ENCODE measurements around the gene ECT2. TPM values are rescaled to one million over a fixed set of nuclear protein-coding genes. Genes with fewer than 3 reads are reported as not detected.

The ECT2 gene
- total and polyA plus RNA-seq, 2 of the 8 experiments (the other 6 are each of a cell fraction or from before 2014, with no cell fraction given), result 19.5 to 88.7 TPM

- TF ChIP-seq HDAC2 (IDR thresholded peaks at IDR 0.05; ENCODE audit: borderline replicate concordance in 1 of 2, low read depth in 2 of 2, low read length in 2 of 2) (peak; percentile 14 to 52; a peak in 1 of 4 replicates), RFX5 (IDR thresholded peaks at IDR 0.05; ENCODE audit: borderline replicate concordance, low read depth, low read length) (no peak), CEBPB (IDR thresholded peaks at IDR 0.05; ENCODE audit: low read depth, low read length) (peak; percentile 95), EP300 (IDR thresholded peaks at IDR 0.05; ENCODE audit: borderline replicate concordance in 1 of 2, low read depth in 2 of 2, low read length in 2 of 2) (0 out of 3 replicates have a peak, but pooled peaks of 1 of the 2 experiments have one; percentile 12), SUZ12 (IDR thresholded peaks at IDR 0.05; ENCODE audit: low read length) (no peak)
These were observed 39.7 kb upstream of the ECT2 start, which contains the start of gene NCEH1 (continued) for GRCh38 chr3:172710664-172711453.
